Dermis blood vessel endothelial cell (primary cell): ENCODE results near the gene LDLRAD1. TPM values are rescaled to one million over a fixed set of nuclear protein-coding genes. Genes with fewer than 3 reads are reported as not detected.
A peak's percentile ranks its signal among the peaks of the same experiment; 100 is the strongest.
"Not testable (repeated sequence)": the region's sequence is repeated elsewhere in the genome, so short reads cannot be mapped to it uniquely, and the experiment has no call there.

Source experiments
- DNase-seq: peaks from one replicate; pipeline ENCODE4 v3.0.0; 2010
- total RNA-seq: library from RNA; depleted of rRNA; stranded (reverse); fragments of >200 nt; gene quantifications from 2 replicates; pipeline ENCODE4 v1.2.3, GENCODE V29; 2014

The LDLRAD1 gene, protein sequence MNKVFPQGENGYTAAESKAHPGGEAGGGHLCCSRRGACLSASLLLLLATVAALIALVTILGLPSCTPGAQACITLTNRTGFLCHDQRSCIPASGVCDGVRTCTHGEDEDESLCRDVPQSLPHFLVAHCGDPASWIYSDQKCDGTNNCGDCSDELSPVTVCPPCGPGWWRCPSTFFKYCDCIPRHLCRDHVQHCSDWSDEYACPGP
- not detected in 2 replicates for total RNA-seq

- no peak for DNase-seq
Observed at GRCh38 chr1:54017979-54018378, at the start of gene LDLRAD1. Gene LDLRAD1 (minus strand): TSS chr1:54018186. CDS start chr1:54018112, 74 bp downstream.

GRCh38 chr1:54064299-54064698, 46.3 kb upstream of the LDLRAD1 start:
- DNase-seq: no peak

- DNase-seq: peak; percentile 28
Observed at GRCh38 chr1:54054438-54054749, 36.4 kb upstream of the LDLRAD1 start.

DNA sequence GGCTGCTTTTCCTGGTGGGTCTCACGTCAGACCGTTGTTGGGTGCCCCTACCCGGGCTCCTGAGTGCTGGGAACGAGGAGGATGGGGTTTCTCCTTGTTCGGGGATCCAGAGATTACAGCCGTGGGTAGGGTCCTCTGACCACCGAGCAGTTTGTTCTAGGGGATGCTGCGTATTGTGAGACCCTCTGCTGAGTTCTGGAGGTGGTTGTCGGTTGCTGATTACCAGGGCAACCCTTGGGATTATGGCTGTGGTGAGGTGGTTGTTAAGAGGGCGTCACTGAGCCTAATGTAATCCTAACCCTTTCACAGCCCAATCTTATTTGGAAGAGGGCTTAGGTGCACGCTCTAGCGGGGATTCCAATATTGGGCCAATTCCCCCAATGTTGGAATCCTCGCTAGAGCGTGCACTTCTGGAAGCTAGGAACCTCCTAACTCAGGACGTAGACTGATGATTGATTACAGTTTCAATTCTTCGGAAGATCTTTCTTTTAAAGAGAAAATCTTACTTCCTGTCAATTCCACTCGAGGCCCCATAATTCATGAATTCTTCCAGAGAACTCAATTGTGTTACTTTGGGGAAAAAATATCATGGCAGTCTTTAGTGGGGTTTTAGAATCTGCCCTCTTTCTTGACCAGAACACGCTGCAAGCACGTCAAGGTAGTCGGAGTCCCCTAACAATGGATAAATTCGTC, 35.9 kb upstream of the LDLRAD1 start:
- peak; percentile 27 for DNase-seq

DNA sequence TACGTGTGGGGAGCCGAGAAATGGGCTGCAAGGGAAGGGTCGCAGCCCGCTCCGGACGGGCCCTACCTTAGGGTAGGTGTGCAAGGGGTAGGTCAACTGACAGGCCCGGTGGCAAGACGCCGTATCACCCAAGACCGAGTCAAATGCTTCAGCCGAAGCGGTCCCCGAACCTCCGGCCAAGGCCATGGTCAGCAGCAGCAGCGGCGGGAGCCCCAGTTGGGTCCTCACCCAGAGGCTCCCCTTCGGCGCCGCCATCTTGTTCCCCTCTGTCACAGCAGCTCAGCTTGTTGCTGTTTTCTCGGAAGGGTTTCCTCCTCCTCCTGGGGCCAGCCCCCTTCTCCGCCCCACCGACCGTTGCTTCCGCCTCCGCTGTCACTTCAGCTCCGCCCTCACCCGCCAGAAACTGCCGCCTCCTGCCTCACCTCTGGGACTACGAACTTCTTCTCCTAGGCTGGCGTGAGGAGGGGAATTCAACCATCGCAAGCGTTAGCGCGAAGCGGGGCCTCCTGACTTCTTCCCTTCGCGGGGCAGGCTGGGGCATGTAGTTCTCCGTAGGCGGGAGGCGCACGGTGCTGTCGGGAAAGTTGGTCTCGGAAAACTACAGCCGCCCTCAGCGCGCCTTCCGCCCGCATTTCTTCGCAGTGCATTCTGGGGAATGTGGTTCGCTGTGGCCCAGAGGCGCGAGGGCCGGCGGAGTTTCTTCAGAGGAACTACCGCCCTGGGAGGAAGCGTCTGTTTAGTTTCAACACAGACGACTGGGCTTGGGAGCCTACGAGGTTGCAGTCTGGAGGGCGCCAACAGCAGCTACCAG, 35.2 kb upstream of the LDLRAD1 start, which contains the start of the genes TCEANC2 and TMEM59:
Gene TCEANC2 (plus strand): TSS at position 675 of the 811 bp plus-strand sequence. CDS start 815 bp downstream, outside the sequence.
Gene TMEM59 (minus strand): TSS at position 271 of the 811 bp plus-strand sequence. CDS start 16 bp downstream, at position 255.
- peak; percentile 99 for DNase-seq

DNA sequence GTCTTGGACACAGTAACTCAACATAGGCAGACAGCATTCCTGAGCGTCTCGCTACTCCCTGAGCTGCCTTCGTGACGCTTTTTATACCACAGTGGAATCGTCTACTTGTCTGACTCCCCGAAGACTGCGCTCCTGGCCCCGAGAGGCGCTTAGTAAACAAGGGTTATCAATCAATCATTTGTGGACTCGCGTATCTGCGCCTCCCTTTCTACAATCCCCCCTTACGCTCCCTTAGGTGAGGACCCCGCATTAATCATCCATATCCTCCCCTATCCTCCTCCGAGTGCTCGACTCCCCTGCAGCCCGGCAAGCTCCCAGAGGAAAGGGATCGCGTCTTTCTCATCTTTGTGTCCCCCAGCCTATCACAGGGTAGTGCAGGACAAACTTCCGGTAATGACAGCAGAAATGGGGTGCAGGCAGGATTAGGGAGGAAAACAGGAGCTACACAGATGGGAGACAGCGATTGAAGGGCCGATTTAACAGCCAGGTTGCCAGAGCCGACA, 34.5 kb upstream of the LDLRAD1 start:
- peak; percentile 56 for DNase-seq

DNA sequence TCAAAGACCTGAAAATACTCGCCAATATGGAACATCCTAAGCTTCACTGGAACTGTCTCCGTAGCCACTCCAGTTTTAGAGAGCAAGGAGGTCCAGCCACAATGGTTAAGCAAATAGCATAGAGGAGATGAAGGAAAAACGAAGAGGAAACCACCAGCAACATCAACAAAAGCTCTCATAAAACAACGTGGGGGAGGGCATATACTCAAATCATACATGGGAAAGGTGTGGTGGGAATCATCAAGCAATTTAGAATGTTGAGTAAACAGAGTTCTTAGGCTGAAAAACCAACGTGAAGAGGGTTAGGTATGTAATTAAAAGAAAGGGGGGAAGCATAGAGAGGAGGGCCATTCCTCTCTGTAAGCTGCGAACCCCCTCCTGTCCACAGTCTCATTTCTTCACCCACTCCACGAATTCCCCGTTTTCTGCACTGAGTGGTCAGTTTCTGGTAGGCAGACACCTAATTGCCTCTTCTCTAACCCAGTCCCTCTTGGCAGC, 34.0 kb upstream of the LDLRAD1 start:
- DNase-seq: peak; percentile 20

DNA sequence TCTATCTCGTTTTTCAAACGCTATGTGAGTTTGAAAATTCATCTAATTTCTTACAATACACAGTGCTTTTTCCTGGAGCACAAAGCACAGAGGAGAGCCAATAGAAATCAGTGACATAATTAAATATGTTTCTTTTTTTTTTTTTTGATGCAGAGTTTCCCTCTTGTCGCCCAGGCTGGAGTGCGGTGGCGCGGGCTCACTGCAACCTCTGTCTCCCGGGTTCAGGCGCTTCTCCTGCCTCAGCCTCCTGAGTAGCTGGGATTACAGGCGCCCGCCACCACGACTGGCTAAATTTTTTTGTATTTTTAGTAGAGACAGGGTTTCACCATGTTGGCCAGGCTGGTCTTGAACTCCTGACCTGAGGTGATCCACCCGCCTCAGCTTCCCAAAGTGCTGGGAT, 32.4 kb upstream of the LDLRAD1 start:
- DNase-seq: not testable (repeated sequence)

GRCh38 chr1:54047384-54048305, 29.7 kb upstream of the LDLRAD1 start:
- DNase-seq: peak; percentile 16

- DNase-seq: peak; percentile 14
Observed at GRCh38 chr1:54046671-54047383, 28.8 kb upstream of the LDLRAD1 start.

- DNase-seq: no peak
Observed at GRCh38 chr1:54045496-54045895, 27.5 kb upstream of the LDLRAD1 start.

DNA sequence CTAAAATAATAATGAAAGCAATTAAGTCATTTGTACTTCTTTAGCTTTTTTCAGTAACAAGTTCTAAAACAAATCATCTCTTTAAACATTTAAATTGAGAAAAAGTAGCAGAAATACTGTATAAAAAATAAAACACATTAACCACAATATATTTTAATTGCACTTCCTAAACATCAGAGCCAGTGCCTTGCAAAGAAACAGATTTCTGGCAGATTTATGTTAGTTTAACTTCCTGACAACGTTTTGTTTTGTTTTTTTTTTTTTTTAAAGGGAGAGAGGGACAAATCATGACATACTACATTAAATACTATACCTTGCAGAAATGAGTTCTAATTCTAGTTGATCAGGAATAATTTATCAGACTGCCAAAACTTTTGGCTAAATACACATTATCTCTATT, 23.8 kb upstream of the LDLRAD1 start:
- no peak for DNase-seq

GRCh38 chr1:54037476-54037875, 19.5 kb upstream of the LDLRAD1 start:
- DNase-seq: peak; percentile 42

- DNase-seq: no peak
Observed at GRCh38 chr1:54028306-54029251, 10.6 kb upstream of the LDLRAD1 start.

DNA sequence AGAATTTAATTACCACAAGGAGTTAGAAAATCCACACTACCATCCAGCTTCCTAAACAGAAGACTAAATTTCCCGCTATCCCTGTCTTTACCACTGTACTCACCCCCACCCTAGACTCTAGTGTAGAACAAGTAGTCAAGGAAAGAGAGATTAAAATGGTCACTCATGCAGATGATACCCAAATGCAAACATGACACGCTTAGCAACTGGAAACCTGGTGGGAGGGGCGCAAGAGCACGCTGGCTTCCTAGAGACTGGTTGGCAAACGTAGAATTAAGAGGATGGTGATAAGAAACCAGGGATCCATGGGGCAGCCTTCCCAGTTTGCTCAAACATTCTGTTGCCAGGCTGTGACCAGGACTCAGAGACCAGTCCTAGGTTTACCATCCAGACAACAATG, 9.9 kb upstream of the LDLRAD1 start:
- no peak for DNase-seq

DNA sequence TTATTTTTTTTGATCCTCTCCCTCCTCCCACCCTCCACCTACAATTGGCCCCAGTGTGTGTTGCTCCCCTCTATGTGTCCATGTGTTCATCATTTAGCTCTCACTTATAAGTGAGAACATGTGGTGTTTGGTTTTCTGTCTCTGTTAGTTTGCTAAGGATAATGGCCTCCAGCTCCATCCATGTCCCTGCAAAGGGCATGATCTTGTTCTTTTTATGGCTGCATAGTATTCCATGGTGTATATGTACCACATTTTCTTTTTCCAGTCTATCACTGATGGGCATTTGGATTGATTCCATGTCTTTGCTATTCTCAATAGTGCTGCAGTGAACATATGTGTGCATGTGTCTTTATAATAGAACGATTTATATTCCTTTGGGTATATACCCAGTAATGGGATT, 6.8 kb upstream of the LDLRAD1 start:
- not testable (repeated sequence) for DNase-seq

GRCh38 chr1:54024358-54024757, 6.4 kb upstream of the LDLRAD1 start:
- DNase-seq: no peak

DNA sequence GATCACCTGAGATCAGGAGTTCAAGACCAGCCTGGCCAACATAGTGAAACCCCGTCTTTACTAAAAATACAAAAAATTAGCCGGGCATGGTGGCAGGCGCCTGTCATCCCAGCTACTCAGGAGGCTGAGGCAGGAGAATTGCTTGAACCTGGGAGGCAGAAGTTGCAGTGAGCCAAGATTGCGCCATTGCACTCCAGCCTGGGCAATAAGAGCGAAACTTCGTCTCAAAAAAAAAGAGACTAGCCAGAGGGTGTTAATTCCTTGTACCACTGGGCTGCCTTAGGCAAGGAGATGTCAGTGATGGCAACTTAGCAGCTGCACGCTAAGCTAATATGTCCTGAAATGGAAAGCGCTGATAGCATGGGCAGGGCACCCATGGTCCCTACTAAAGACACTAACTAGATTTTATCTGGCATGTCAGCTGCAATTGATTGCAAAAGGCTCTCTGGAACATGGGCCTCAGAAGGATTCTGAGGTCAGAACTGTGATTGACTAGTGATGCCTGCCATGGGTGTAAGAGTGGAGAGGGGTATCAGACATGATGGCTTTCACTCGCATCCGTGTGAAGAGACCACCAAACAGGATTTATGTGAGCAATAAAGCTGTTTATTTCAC, 1.7 kb upstream of the LDLRAD1 start:
- DNase-seq: not testable (repeated sequence)

GRCh38 chr1:54018635-54019034, 649 bp upstream of the LDLRAD1 start:
- DNase-seq: no peak
